Sigmoid colon (tissue), 4 donors: ENCODE data around the gene AXIN1.
A peak's percentile ranks its signal among the peaks of the same experiment; 100 is the strongest.

Experiments used
- CTCF ChIP-seq, 4 experiments: fragments of 450-650 bp in 3 of 4; fragments of 200-600 bp in 1 of 4; IDR thresholded peaks; one replicate each; pipeline ENCODE4 v1.5.1; 2016 to 2019; ENCODE audit warnings: antibody characterized with exemption in 4 of 4, mild to moderate bottlenecking in 3 of 4, moderate library complexity in 2 of 4
- EP300 ChIP-seq, 4 donors: sonication (generic); formaldehyde crosslinking; IDR thresholded peaks; one replicate each; pipeline ENCODE4 v1.6.1; 2017; ENCODE audit warnings: antibody characterized with exemption in 4 of 4
- POLR2A ChIP-seq, 2 donors: fragments of 450-650 bp; IDR thresholded peaks; one replicate each; pipeline ENCODE4 v1.6.1; 2016; ENCODE audit warnings: antibody characterized with exemption in 2 of 2, mild to moderate bottlenecking in 2 of 2, moderate library complexity in 2 of 2
- POLR2AphosphoS5 ChIP-seq, 4 donors: sonication (generic); formaldehyde crosslinking; IDR thresholded peaks; one replicate each; pipeline ENCODE4 v1.6.1; 2017; ENCODE audit warnings: antibody characterized with exemption in 4 of 4

- TF ChIP-seq EP300 (IDR thresholded peaks at IDR 0.05) (no peak), POLR2AphosphoS5 (IDR thresholded peaks at IDR 0.05) (no peak), CTCF (IDR thresholded peaks at IDR 0.05) (peak in 1 of 4 experiments; percentile 12), POLR2A (IDR thresholded peaks at IDR 0.05) (no peak)
Measured at GRCh38 chr16:287298-287811, 65.2 kb downstream of the AXIN1 start.
